Activated naive CD8-positive, alpha-beta T cell treated with anti-CD3 and anti-CD28 coated beads for 36 hours (primary cell): ENCODE measurements around the gene GJB3. TPM values are rescaled to one million over a fixed set of nuclear protein-coding genes. Genes with fewer than 3 reads are reported as not detected.
"Not testable (repeated sequence)": the region's sequence is repeated elsewhere in the genome, so short reads cannot be mapped to it uniquely, and the experiment has no call there.

Experiments used
- DNase-seq: peaks from one replicate; pipeline ENCODE4 v3.0.0; 2021
- H3K27ac Mint-ChIP-seq: one replicate; pipeline ENCODE4 v1.8.0; 2022; ENCODE audit warnings: mild to moderate bottlenecking, moderate library complexity, mixed read lengths
- H3K27me3 Mint-ChIP-seq: one replicate; pipeline ENCODE4 v1.8.0; 2022; ENCODE audit warnings: mild to moderate bottlenecking, mixed read lengths
- H3K36me3 Mint-ChIP-seq: one replicate; pipeline ENCODE4 v1.8.0; 2021; ENCODE audit warnings: mild to moderate bottlenecking, mixed read lengths
- H3K4me1 Mint-ChIP-seq: one replicate; pipeline ENCODE4 v1.8.0; 2021; ENCODE audit warnings: mixed read lengths
- H3K4me3 Mint-ChIP-seq: one replicate; pipeline ENCODE4 v1.8.0; 2022; ENCODE audit warnings: mild to moderate bottlenecking, moderate library complexity, mixed read lengths
- H3K9me3 Mint-ChIP-seq: one replicate; pipeline ENCODE4 v1.8.0; 2022; ENCODE audit warnings: mixed read lengths
- total RNA-seq, 2 experiments: library from RNA; stranded (reverse); gene quantifications; one replicate each; pipeline ENCODE4 v1.2.3, GENCODE V29; 2021

GJB3 gene
- total RNA-seq, 2 experiments from 2014 or later: not detected

DNA sequence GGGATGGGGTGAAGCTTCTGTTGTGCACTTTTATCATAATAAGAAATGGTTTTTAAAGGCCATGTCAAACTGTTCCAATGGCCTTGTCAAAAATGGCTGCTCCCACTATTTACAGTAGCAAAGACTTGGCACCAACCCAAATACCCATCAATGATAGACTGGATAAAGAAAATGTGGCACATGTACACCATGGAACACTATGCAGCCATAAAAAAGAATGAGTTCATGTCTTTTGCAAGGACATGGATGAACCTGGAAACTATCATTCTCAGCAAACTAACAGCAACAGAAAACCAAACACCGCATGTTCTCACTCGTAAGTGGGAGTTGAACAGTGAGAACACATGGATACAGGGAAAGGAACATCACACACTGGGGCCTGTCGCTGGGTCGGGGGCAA, 7.9 kb upstream of the GJB3 start:
- not testable (repeated sequence) for H3K36me3 Mint-ChIP-seq, H3K27ac Mint-ChIP-seq, H3K4me1 Mint-ChIP-seq, DNase-seq, H3K27me3 Mint-ChIP-seq, H3K4me3 Mint-ChIP-seq, H3K9me3 Mint-ChIP-seq

GRCh38 chr1:34774957-34775356, 6.1 kb upstream of the GJB3 start:
- Mint-ChIP-seq H3K27me3 (peaks cover 10% of the 10 kb centered on the region), H3K4me1 (no peaks in the 10 kb centered on the region), H3K9me3 (no peaks in the 10 kb centered on the region), H3K27ac (no peak overlapping the region), H3K4me3 (no peak overlapping the region), H3K36me3 (no peaks in the 10 kb centered on the region)
- no peak for DNase-seq

DNA sequence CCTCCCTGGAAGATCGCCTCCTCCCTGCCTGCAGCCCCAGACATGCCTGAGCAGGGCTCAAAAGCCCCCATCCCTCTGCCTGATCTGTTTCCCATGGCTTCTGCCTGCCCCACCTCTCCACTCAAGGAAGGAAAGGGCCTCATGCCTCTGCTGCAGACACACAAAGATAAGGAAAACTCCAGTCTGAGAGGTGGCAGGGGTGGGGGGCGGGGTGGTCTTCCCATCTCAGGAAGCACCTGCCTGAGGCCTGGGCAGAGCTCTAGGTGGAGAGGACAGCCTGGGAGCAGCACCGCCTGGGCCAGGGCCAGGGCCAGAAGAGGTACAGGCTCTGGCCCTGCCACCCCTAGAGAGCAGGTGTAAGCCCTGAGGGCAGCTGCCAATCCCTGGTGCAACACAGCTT, 4.1 kb upstream of the GJB3 start:
- H3K4me1 Mint-ChIP-seq: no peaks in the 10 kb centered on the region
- H3K27ac Mint-ChIP-seq: no peak overlapping the region
- H3K4me3 Mint-ChIP-seq: no peak overlapping the region
- no peak for DNase-seq
- no peaks in the 10 kb centered on the region for H3K9me3 Mint-ChIP-seq
- no peaks in the 10 kb centered on the region for H3K36me3 Mint-ChIP-seq
- peaks cover 20% of the 10 kb centered on the region for H3K27me3 Mint-ChIP-seq

- H3K27me3 Mint-ChIP-seq: peaks cover 28% of the 10 kb centered on the region
- DNase-seq: no peak
- no peak overlapping the region for H3K27ac Mint-ChIP-seq
- no peaks in the 10 kb centered on the region for H3K36me3 Mint-ChIP-seq
- no peak overlapping the region for H3K4me3 Mint-ChIP-seq
- H3K9me3 Mint-ChIP-seq: no peaks in the 10 kb centered on the region
- H3K4me1 Mint-ChIP-seq: no peaks in the 10 kb centered on the region
Measured at GRCh38 chr1:34777519-34778321, 3.3 kb upstream of the GJB3 start.

GRCh38 chr1:34778381-34778780, 2.6 kb upstream of the GJB3 start:
- no peak overlapping the region for H3K4me3 Mint-ChIP-seq
- no peaks in the 10 kb centered on the region for H3K4me1 Mint-ChIP-seq
- H3K27me3 Mint-ChIP-seq: peaks cover 35% of the 10 kb centered on the region
- no peaks in the 10 kb centered on the region for H3K9me3 Mint-ChIP-seq
- DNase-seq: no peak
- H3K27ac Mint-ChIP-seq: no peak overlapping the region
- H3K36me3 Mint-ChIP-seq: no peaks in the 10 kb centered on the region

GRCh38 chr1:34779005-34779404, 2.0 kb upstream of the GJB3 start:
- Mint-ChIP-seq H3K4me1 (no peaks in the 10 kb centered on the region), H3K27ac (no peak overlapping the region), H3K9me3 (no peaks in the 10 kb centered on the region), H3K36me3 (no peaks in the 10 kb centered on the region), H3K4me3 (no peak overlapping the region), H3K27me3 (peaks cover 37% of the 10 kb centered on the region)
- no peak for DNase-seq

DNA sequence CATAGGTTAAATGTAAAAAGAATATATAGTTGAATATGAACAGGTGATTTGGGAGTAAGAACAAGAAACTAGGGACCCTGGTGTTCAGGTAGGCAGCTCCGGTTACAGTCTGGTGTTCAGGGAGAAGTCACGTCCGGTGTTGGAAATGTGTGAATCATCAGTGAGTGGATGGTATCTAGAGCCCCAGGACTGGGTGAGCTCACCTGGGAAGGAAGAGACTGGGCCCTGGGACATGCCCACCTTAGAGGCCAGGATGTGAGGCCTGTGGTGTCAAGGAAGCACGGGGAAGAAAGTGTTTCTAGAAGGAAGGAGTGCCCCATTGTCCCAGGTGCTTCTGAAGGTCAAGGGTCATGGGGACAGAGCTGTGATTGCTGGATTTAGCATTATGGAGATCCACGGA, 1.5 kb upstream of the GJB3 start:
- H3K27ac Mint-ChIP-seq: no peak overlapping the region
- no peak for DNase-seq
- H3K27me3 Mint-ChIP-seq: peaks cover 37% of the 10 kb centered on the region
- no peak overlapping the region for H3K4me3 Mint-ChIP-seq
- no peaks in the 10 kb centered on the region for H3K36me3 Mint-ChIP-seq
- no peaks in the 10 kb centered on the region for H3K9me3 Mint-ChIP-seq
- no peaks in the 10 kb centered on the region for H3K4me1 Mint-ChIP-seq

DNA sequence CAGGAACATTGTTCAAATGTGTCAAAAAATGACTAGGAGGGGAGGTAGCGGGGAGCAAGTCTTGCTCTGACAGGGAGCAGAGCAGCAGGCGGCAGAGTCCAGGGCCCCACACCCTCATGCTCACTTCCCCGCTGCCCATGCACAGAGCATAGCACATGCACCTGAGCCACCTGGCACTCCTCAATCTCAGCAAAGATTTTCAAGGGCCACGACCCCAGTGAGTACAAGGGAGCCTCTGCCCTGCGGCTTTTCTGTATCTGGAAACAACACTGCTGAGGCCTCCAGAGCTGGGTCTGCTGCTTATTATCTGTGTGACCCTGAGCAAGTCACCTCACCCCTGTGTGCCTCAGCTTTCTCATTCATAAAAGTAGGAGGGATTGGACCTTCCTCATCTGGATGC, 1.1 kb upstream of the GJB3 start:
- Mint-ChIP-seq H3K4me3 (no peak overlapping the region), H3K27ac (no peak overlapping the region), H3K27me3 (peaks cover 37% of the 10 kb centered on the region), H3K4me1 (no peaks in the 10 kb centered on the region), H3K36me3 (no peaks in the 10 kb centered on the region), H3K9me3 (no peaks in the 10 kb centered on the region)
- DNase-seq: no peak

- Mint-ChIP-seq H3K9me3 (no peaks in the 10 kb centered on the region), H3K36me3 (no peaks in the 10 kb centered on the region), H3K4me3 (no peak overlapping the region), H3K27me3 (peaks cover 37% of the 10 kb centered on the region), H3K4me1 (no peaks in the 10 kb centered on the region), H3K27ac (no peak overlapping the region)
- no peak for DNase-seq
Measured at GRCh38 chr1:34780528-34780927, 486 bp upstream of the GJB3 start.

DNA sequence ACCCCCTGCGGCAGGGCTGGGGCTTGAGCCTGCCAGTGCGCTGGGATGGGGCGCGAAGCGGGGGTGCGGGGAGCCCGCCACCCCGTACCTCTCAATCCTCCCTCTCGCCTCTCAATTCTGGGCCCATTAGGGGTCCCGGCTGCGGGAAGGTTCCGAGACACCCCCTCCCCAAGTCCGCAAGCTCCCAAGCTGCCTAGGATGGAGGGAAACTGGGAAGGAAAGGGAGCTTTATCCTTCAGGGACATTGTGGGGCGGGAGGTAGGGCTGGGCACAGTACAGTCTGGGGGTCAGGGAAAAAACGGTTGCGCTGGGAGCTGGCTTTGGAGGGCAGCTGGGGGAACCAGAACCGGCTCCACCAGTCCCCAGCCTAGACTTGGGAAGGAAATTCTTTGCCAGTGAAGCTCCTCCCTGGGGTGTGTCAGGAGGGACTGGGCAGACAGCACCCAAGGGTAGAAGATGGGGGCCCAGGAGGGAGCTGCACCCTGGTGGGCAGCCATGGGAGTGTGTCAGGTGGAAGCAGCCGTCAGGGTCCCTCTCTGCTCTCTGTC, 904 bp downstream of the GJB3 start:
- no peak overlapping the region for H3K27ac Mint-ChIP-seq
- no peaks in the 10 kb centered on the region for H3K36me3 Mint-ChIP-seq
- DNase-seq: no peak
- peaks cover 42% of the 10 kb centered on the region for H3K27me3 Mint-ChIP-seq
- no peaks in the 10 kb centered on the region for H3K9me3 Mint-ChIP-seq
- peaks cover 4% of the 10 kb centered on the region for H3K4me1 Mint-ChIP-seq
- H3K4me3 Mint-ChIP-seq: no peak overlapping the region

GRCh38 chr1:34784751-34785221, 3.8 kb downstream of the GJB3 start:
- Mint-ChIP-seq H3K9me3 (no peaks in the 10 kb centered on the region), H3K27me3 (peaks cover 35% of the 10 kb centered on the region), H3K4me3 (no peak overlapping the region), H3K4me1 (peaks cover 4% of the 10 kb centered on the region), H3K27ac (no peak overlapping the region), H3K36me3 (no peaks in the 10 kb centered on the region)
- DNase-seq: no peak

- H3K27ac Mint-ChIP-seq: no peak overlapping the region
- no peaks in the 10 kb centered on the region for H3K36me3 Mint-ChIP-seq
- DNase-seq: no peak
- no peaks in the 10 kb centered on the region for H3K9me3 Mint-ChIP-seq
- no peak overlapping the region for H3K4me3 Mint-ChIP-seq
- H3K27me3 Mint-ChIP-seq: peaks cover 33% of the 10 kb centered on the region
- peaks cover 4% of the 10 kb centered on the region for H3K4me1 Mint-ChIP-seq
Measured at GRCh38 chr1:34785231-34785874, 4.3 kb downstream of the GJB3 start.

- no peaks in the 10 kb centered on the region for H3K9me3 Mint-ChIP-seq
- peaks cover 4% of the 10 kb centered on the region for H3K4me1 Mint-ChIP-seq
- H3K27me3 Mint-ChIP-seq: peaks cover 31% of the 10 kb centered on the region
- DNase-seq: no peak
- no peaks in the 10 kb centered on the region for H3K36me3 Mint-ChIP-seq
- no peak overlapping the region for H3K27ac Mint-ChIP-seq
- no peak overlapping the region for H3K4me3 Mint-ChIP-seq
Measured at GRCh38 chr1:34785875-34786470, 5.0 kb downstream of the GJB3 start.

- Mint-ChIP-seq H3K36me3 (no peaks in the 10 kb centered on the region), H3K4me3 (no peak overlapping the region), H3K9me3 (no peaks in the 10 kb centered on the region), H3K27ac (no peak overlapping the region), H3K4me1 (peaks cover 4% of the 10 kb centered on the region), H3K27me3 (peaks cover 38% of the 10 kb centered on the region)
- peak; percentile 62 for DNase-seq
Measured at GRCh38 chr1:34786521-34787325, 5.7 kb downstream of the GJB3 start.
